ENCODE results near the gene SEZ6L. TPM values are rescaled to one million over a fixed set of nuclear protein-coding genes. Genes with fewer than 3 reads are reported as not detected.

Gene SEZ6L
- total RNA-seq, 4 donors from 2014 or later = 0.10 to 0.13 TPM; not detected in 2

DNA sequence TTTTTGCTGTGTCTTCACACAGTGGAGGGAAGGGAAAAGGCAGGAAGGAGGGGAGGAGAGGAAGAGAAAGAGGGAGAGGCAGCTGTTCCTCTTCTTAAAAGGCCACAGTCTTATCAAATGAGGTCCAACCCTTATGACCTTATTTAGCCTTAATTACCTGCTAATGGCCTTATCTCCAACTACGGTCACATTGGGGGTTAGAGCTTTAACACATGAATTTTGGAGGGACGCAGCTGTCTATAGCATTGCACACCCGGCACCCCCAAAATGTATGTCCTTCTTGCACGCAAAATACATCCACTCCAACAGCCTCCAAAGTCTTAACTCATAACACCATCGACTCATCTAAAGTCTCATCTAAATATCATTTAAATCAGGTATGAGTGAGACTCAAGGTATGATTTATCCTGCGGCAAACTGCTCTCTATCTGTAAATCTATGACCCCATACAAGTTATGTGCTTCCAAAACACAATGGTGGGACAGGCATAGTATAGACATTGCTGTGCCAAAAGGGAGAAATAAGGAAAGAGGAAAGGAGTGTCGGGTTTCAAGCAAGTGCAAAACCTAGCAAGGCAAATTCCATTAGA lies 214.8 kb downstream of the SEZ6L start:
- H3K27ac ChIP-seq = no peak overlapping the region
- no peak for DNase-seq
- intact Hi-C loops (cut with DNase I; ENCODE audit: low total_unique reads) = no loop called here
- in situ Hi-C loops (cut with MboI; ENCODE audit: low sequenced_read_pairs in 4 of 4) = no loop called here
- H3K9me3 ChIP-seq = no peaks in the 10 kb centered on the region
- no peak overlapping the region for H3K4me3 ChIP-seq
- H3K36me3 ChIP-seq = no peaks in the 10 kb centered on the region
- H3K4me1 ChIP-seq = no peaks in the 10 kb centered on the region
- peaks cover 0 to 17% (median 7%) of the 10 kb centered on the region in 3 donors for H3K27me3 ChIP-seq
- TF ChIP-seq, protein P1, sequence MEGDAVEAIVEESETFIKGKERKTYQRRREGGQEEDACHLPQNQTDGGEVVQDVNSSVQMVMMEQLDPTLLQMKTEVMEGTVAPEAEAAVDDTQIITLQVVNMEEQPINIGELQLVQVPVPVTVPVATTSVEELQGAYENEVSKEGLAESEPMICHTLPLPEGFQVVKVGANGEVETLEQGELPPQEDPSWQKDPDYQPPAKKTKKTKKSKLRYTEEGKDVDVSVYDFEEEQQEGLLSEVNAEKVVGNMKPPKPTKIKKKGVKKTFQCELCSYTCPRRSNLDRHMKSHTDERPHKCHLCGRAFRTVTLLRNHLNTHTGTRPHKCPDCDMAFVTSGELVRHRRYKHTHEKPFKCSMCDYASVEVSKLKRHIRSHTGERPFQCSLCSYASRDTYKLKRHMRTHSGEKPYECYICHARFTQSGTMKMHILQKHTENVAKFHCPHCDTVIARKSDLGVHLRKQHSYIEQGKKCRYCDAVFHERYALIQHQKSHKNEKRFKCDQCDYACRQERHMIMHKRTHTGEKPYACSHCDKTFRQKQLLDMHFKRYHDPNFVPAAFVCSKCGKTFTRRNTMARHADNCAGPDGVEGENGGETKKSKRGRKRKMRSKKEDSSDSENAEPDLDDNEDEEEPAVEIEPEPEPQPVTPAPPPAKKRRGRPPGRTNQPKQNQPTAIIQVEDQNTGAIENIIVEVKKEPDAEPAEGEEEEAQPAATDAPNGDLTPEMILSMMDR (IDR thresholded peaks at IDR 0.05 in 4 of 5, conservative IDR thresholded peaks at IDR 0.05 in 1 of 5) = no peak
- TF ChIP-seq POLR2A (IDR thresholded peaks at IDR 0.05) = no peak
- ATAC-seq = no peak

DNA sequence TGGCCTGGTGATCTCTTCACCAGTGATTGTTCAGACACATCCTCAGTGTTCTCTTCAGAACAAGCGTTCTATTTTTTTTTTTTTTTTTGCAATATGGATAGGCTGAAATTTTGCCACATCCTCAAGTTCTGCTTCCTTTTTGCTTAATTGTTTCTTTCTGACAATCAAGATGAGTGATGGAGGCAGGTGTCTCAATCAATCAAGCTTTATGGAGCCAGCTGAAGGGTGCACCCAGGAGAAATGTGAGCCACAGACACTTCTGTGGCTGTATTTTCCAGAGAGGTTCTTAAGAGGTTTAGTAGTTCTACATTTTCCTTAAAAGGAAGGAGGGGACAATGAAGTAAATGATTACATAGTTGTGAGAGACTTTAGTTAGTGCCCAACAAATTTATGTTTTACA lies 215.9 kb downstream of the SEZ6L start:
- Histone ChIP-seq H3K4me1 (no peaks in the 10 kb centered on the region), H3K9me3 (no peaks in the 10 kb centered on the region), H3K36me3 (no peaks in the 10 kb centered on the region), H3K27me3 (peaks cover 0 to 10% (median 7%) of the 10 kb centered on the region in 3 donors), H3K4me3 (no peak overlapping the region), H3K27ac (no peak overlapping the region)
- no peak for TF ChIP-seq POLR2A (IDR thresholded peaks at IDR 0.05)
- TF ChIP-seq, protein P1 (IDR thresholded peaks at IDR 0.05 in 4 of 5, conservative IDR thresholded peaks at IDR 0.05 in 1 of 5) = no peak
- in situ Hi-C loops (cut with MboI; ENCODE audit: low sequenced_read_pairs in 4 of 4) = no loop called here
- intact Hi-C loops (cut with DNase I; ENCODE audit: low total_unique reads) = no loop called here
- DNase-seq (no peak), ATAC-seq (no peak)

DNA sequence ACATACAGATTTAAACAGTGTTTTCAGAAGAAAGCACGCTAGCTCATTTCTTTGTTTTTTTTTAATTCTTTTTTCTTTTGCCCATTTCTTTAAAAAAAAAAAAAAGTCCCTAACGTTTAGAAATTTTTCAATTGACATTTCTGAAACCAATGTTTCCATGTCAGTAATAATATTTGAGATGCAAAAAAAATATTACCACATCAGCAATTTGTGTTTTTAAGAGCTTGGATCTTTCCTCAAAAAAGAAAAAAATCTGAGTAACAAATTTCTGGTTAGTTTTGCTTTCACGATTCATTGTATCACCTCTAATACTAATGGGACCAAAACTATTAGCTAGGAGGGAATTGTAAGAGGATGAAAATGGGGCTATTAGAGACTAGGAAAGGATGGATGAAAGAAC lies 219.9 kb downstream of the SEZ6L start:
- TF ChIP-seq, protein P1 (IDR thresholded peaks at IDR 0.05 in 4 of 5, conservative IDR thresholded peaks at IDR 0.05 in 1 of 5) = no peak
- no peak for TF ChIP-seq POLR2A (IDR thresholded peaks at IDR 0.05)
- in situ Hi-C loops (cut with MboI; ENCODE audit: low sequenced_read_pairs in 4 of 4) = no loop called here
- Histone ChIP-seq H3K4me1 (no peaks in the 10 kb centered on the region), H3K27me3 (peaks cover 0 to 3% (median 0%) of the 10 kb centered on the region in 3 donors), H3K27ac (no peak overlapping the region), H3K9me3 (no peaks in the 10 kb centered on the region), H3K36me3 (no peaks in the 10 kb centered on the region), H3K4me3 (no peak overlapping the region)
- intact Hi-C loops (cut with DNase I; ENCODE audit: low total_unique reads) = no loop called here
- DNase-seq (no peak), ATAC-seq (no peak)

DNA sequence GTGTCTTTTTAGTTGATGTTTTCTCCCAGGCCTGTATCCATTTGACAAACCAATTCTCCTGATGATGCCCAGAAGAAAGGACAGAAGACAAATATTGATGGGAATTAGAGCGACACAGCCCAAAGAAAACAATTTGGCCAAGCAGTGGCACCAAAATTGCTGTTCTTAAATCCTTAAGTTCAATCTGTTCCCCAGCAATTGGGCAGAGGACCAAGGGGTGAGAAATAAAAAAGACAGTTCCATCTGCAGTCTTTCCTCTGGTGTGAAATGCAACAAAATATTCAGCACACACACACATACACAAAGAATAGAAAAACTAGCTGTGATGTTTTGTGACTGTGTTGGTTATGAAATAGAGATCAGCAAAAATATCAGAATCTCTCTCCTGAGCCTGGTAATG lies 221.8 kb downstream of the SEZ6L start:
- Histone ChIP-seq H3K9me3 (no peaks in the 10 kb centered on the region), H3K4me1 (no peaks in the 10 kb centered on the region), H3K4me3 (no peak overlapping the region), H3K27ac (no peak overlapping the region), H3K36me3 (no peaks in the 10 kb centered on the region), H3K27me3 (peaks cover 0 to 3% (median 0%) of the 10 kb centered on the region in 3 donors)
- in situ Hi-C loops (cut with MboI; ENCODE audit: low sequenced_read_pairs in 4 of 4) = no loop called here
- TF ChIP-seq, protein P1 (IDR thresholded peaks at IDR 0.05 in 4 of 5, conservative IDR thresholded peaks at IDR 0.05 in 1 of 5) = no peak
- no peak for TF ChIP-seq POLR2A (IDR thresholded peaks at IDR 0.05)
- DNase-seq (no peak), ATAC-seq (no peak)
- intact Hi-C loops (cut with DNase I; ENCODE audit: low total_unique reads) = no loop called here

DNA sequence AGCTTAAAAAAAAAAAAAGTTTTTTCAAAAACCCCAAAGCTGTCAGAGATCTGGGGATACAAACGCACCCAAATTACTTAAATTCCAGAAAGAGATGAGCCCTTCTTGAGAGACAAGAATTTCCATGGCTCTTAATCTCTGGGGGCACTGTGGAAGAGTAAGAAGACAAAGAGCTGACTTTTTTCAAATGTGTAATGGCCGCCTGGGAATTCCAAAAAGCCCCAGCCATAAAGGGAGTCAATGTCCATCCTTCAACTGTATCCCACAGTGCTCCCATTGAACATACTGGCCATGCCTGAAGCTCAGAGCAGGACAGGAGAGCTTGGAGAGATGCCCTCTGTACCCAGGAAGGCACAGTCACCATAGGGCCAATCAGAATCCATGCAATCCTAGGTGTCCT lies 222.4 kb downstream of the SEZ6L start:
- intact Hi-C loops (cut with DNase I; ENCODE audit: low total_unique reads) = no loop called here
- in situ Hi-C loops (cut with MboI; ENCODE audit: low sequenced_read_pairs in 4 of 4) = no loop called here

More for the DNA sequence above, 222.4 kb downstream of the SEZ6L start:
- Histone ChIP-seq H3K9me3 (no peaks in the 10 kb centered on the region), H3K27me3 (peaks cover 0 to 3% (median 0%) of the 10 kb centered on the region in 3 donors), H3K4me3 (no peak overlapping the region), H3K4me1 (no peaks in the 10 kb centered on the region), H3K36me3 (no peaks in the 10 kb centered on the region), H3K27ac (no peak overlapping the region)
- no peak for DNase-seq
- no peak for TF ChIP-seq POLR2A (IDR thresholded peaks at IDR 0.05)
- TF ChIP-seq, protein P1 (IDR thresholded peaks at IDR 0.05 in 4 of 5, conservative IDR thresholded peaks at IDR 0.05 in 1 of 5) = no peak
- ATAC-seq = no peak
